HG03575 (cell line): Measurements from ENCODE around the gene NFYB.

Experiments
- ATAC-seq: cut with Tn5 transposase; IDR thresholded peaks from one replicate; pipeline ENCODE4 v1.9.1; 2021; ENCODE audit not compliant: unreplicated experiment, insufficient number of reproducible peaks, low FRiP score; ENCODE audit errors: extremely low read depth

The NFYB gene

DNA sequence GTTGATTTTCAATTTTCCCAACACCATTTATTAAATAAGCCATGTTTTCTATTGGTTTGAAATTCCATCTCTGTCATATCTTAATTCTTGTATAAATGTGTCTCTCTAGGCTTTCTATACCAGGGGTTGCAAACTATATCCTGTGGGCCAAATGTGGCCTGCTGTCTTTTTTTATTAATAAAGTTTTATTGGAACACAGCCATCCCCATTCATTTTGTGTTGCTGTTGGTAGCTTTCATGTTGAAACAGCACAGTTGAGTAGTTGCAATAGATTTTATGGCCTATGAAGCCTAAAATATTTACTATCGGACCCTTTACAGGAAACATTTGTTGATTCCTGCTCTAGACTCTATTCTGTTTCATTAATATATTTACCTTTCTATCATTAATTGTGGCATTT lies 64.3 kb downstream of the NFYB start:
- no peak for ATAC-seq

DNA sequence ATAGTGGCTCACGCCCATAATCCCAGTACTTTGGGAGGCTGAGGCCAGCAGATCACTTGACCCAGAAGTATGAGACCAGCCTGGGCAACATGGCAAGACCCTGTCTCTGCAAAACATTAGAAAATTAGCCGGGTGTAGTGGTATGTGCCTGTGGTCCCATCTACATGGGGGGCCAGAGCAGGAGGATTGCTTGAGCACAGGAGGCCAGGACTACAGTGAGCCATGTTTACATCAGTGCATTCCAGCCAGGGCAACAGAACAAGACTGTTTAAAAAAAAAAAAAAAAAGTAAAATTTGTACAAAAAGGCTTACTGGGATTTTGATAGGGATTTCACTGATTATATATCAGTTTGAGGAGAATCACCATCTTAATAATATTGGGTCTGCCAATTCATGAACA lies 65.9 kb downstream of the NFYB start:
- ATAC-seq = no peak
